ENCODE data around the gene CCDC146. TPM values are rescaled to one million over a fixed set of nuclear protein-coding genes. Genes with fewer than 3 reads are reported as not detected.

CCDC146 gene
- total RNA-seq, 2 donors from 2014 or later, result 11.8 to 12.1 TPM

- H3K27ac ChIP-seq, result no peak overlapping the region
- H3K4me3 ChIP-seq, result no peak overlapping the region
- peak; percentile 32 for DNase-seq (ENCODE audit: low spot score)
- peaks cover 37 to 52% of the 10 kb centered on the region in 2 donors for H3K4me1 ChIP-seq (ENCODE audit: control insufficient read depth in 1 of 2, low read depth in 2 of 2)
- TF ChIP-seq CTCF (IDR thresholded peaks at IDR 0.05), result peak; percentile 73
- no peaks in the 10 kb centered on the region for H3K9me3 ChIP-seq
- H3K36me3 ChIP-seq, result no peaks in the 10 kb centered on the region
- no peaks in the 10 kb centered on the region for H3K27me3 ChIP-seq (replicated peaks; ENCODE audit: insufficient read depth)
- ATAC-seq (ENCODE audit: insufficient number of reproducible peaks, low FRiP score, low read depth), result no peak
Observed at GRCh38 chr7:77247206-77247850, 124.9 kb downstream of the CCDC146 start.

GRCh38 chr7:77248154-77248553 is 125.7 kb downstream of the CCDC146 start:
- Histone ChIP-seq H3K27ac (no peak overlapping the region), H3K9me3 (no peaks in the 10 kb centered on the region), H3K36me3 (no peaks in the 10 kb centered on the region), H3K4me3 (no peak overlapping the region), H3K4me1 (ENCODE audit: control insufficient read depth in 1 of 2, low read depth in 2 of 2) (peaks cover 32 to 47% of the 10 kb centered on the region in 2 donors), H3K27me3 (replicated peaks; ENCODE audit: insufficient read depth) (no peaks in the 10 kb centered on the region)
- no peak for DNase-seq (ENCODE audit: low spot score)
- TF ChIP-seq CTCF (IDR thresholded peaks at IDR 0.05), result no peak
- no peak for ATAC-seq (ENCODE audit: insufficient number of reproducible peaks, low FRiP score, low read depth)

- no peak for ATAC-seq (ENCODE audit: insufficient number of reproducible peaks, low FRiP score, low read depth)
- no peaks in the 10 kb centered on the region for H3K36me3 ChIP-seq
- peaks cover 4 to 13% of the 10 kb centered on the region in 2 donors for H3K4me1 ChIP-seq (ENCODE audit: control insufficient read depth in 1 of 2, low read depth in 2 of 2)
- peak overlapping the region in 1 of 2 donors; percentile 66 for H3K27ac ChIP-seq
- no peaks in the 10 kb centered on the region for H3K27me3 ChIP-seq (replicated peaks; ENCODE audit: insufficient read depth)
- DNase-seq (ENCODE audit: low spot score), result no peak
- no peaks in the 10 kb centered on the region for H3K9me3 ChIP-seq
- no peak for TF ChIP-seq CTCF (IDR thresholded peaks at IDR 0.05)
- H3K4me3 ChIP-seq, result no peak overlapping the region
Observed at GRCh38 chr7:77252506-77252905, 130.1 kb downstream of the CCDC146 start.

GRCh38 chr7:77253151-77253550 is 130.7 kb downstream of the CCDC146 start:
- H3K27me3 ChIP-seq (replicated peaks; ENCODE audit: insufficient read depth), result no peaks in the 10 kb centered on the region
- H3K27ac ChIP-seq, result no peak overlapping the region
- no peak for ATAC-seq (ENCODE audit: insufficient number of reproducible peaks, low FRiP score, low read depth)

GRCh38 chr7:77254429-77254828 is 132.0 kb downstream of the CCDC146 start:
- Histone ChIP-seq H3K9me3 (no peaks in the 10 kb centered on the region), H3K4me3 (no peak overlapping the region), H3K27me3 (replicated peaks; ENCODE audit: insufficient read depth) (no peaks in the 10 kb centered on the region), H3K36me3 (no peaks in the 10 kb centered on the region), H3K4me1 (ENCODE audit: control insufficient read depth in 1 of 2, low read depth in 2 of 2) (peaks cover 4 to 13% of the 10 kb centered on the region in 2 donors), H3K27ac (no peak overlapping the region)
- no peak for TF ChIP-seq CTCF (IDR thresholded peaks at IDR 0.05)
- DNase-seq (ENCODE audit: low spot score) (no peak), ATAC-seq (ENCODE audit: insufficient number of reproducible peaks, low FRiP score, low read depth) (no peak)

More at GRCh38 chr7:77253151-77253550, 130.7 kb downstream of the CCDC146 start:
- Histone ChIP-seq H3K4me3 (no peak overlapping the region), H3K9me3 (no peaks in the 10 kb centered on the region), H3K4me1 (ENCODE audit: control insufficient read depth in 1 of 2, low read depth in 2 of 2) (peaks cover 4 to 13% of the 10 kb centered on the region in 2 donors), H3K36me3 (no peaks in the 10 kb centered on the region)
- no peak for TF ChIP-seq CTCF (IDR thresholded peaks at IDR 0.05)
- no peak for DNase-seq (ENCODE audit: low spot score)

Measured in thoracic aorta (tissue), 2 donors.